ENCODE results near the gene DNM3.

DNA sequence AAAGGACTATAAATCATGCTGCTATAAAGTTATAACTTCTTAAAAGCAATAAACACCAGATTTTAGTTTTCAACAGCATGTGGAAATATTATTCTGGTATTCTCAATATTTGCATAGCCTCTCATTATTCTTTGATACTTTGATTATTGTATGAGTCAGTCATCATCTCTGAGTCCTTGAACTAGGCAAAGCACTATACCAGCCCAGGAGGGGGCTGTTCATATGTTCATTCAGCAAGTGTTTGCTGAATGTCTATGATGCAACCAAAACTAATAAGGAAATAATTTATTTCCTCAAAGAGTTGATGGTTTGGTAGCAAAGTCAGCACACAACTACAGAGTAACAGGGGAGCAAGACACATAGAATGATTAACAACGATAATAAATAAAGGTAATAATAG is 403.6 kb downstream of the DNM3 start:
- TF ChIP-seq TAF1 (IDR thresholded peaks at IDR 0.05; ENCODE audit: low read depth) (no peak), YY1 (IDR thresholded peaks at IDR 0.05; ENCODE audit: low read depth) (no peak), NFIC (IDR thresholded peaks at IDR 0.05) (no peak), RAD21 (IDR thresholded peaks at IDR 0.05; ENCODE audit: low read depth) (no peak), EP300 (IDR thresholded peaks at IDR 0.05; ENCODE audit: borderline replicate concordance) (no peak), ZBTB7A (IDR thresholded peaks at IDR 0.05; ENCODE audit: low read depth) (no peak), MAX (IDR thresholded peaks at IDR 0.05) (no peak)
